Left forelimb (tissue), 1 donor: ENCODE data around the gene PRXL2B.
"Not testable (repeated sequence)": the region's sequence is repeated elsewhere in the genome, so short reads cannot be mapped to it uniquely, and the experiment has no call there.

Experiments used
- DNase-seq: peaks from one replicate; pipeline ENCODE4 v3.0.0-alpha.2; 2018; ENCODE audit warnings: low spot score

Gene PRXL2B

DNA sequence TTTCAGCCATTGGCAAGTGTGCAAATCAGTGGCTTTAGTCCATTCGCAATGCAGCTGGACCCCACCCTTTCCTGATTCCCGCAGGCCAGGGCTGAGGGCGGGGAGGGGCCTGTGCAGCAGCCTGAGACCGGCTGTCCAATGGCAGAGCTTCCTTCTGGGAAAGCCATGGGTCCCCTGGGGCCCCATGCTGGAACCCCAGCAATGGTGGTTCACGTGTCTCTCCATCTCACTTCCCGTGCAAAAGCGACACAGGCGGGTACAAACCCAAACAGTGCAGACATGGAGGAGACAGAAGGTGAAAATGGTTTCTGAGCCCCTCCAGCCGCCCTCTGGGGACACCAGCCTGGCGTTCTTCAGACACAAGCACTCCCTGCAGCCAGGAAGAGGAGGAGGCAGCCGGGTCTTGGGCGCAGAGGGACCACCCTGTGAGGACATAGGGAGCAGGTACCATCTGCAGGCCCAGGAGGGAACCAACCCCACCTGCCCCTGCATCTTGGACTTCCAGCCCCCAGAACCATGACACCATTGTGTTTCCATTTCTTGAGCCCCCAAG lies 36.2 kb upstream of the PRXL2B start:
- not testable (repeated sequence) for DNase-seq

GRCh38 chr1:2551544-2551943 lies 35.0 kb upstream of the PRXL2B start:
- not testable (repeated sequence) for DNase-seq

DNA sequence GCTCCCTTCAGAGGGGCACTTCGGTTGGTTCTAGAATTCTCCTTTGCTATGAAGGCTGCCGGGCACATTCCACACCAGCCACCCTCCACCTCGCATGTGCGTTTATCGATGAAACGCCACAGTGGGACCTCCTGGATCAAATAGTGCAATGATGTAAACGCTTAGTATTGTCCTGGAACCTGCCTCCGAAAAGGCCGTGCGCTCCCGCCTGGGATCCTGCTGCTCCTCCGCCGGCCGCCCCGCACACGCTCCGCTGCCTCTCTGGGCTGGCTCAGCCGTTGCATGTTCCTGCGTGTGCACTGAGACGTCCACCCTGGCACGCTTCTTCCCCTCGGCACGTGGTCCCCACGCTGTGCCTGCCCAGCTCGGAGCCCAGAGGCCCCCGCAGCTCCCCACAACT lies 34.4 kb upstream of the PRXL2B start:
- no peak for DNase-seq

- DNase-seq: not testable (repeated sequence)
Observed at GRCh38 chr1:2553076-2553475, 33.5 kb upstream of the PRXL2B start.

DNA sequence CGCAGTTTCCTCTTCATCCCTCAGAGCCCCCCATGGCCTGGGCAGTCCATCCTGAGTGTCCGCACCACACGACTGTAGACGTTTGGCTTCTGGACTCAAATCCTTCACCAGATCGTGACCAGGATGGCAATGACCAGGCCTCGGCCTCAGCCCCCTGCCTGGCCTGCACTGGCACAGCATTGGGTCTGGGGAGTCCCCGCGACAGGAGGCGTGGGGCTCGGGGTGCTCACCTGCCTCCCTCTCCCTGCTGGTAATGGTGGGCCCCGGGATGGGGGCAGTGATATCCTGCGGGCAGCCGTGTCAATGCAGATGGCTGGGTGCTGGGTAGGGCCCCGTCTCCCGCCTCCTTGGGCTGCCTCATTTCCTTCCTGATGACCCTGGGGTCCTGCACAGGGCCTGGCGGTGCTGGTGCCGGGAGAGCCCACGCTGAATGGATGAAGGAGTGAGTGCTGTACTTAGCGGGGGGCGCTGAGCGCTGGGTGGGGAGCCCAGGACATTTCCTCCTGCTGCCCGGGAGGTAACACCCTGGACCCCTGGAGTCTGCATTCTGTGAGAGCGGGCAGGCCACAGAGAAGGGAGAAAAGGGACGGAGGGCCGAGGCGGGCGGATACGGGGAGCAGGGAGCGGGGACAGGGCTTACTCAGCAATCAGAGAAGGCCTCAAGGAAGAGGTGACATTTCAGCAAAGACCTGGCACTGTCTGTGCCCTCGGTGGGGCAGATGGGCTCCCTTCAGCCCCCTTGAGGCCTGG lies 32.5 kb upstream of the PRXL2B start:
- DNase-seq: no peak

- DNase-seq: no peak
Observed at GRCh38 chr1:2554621-2555387, 31.8 kb upstream of the PRXL2B start.

DNA sequence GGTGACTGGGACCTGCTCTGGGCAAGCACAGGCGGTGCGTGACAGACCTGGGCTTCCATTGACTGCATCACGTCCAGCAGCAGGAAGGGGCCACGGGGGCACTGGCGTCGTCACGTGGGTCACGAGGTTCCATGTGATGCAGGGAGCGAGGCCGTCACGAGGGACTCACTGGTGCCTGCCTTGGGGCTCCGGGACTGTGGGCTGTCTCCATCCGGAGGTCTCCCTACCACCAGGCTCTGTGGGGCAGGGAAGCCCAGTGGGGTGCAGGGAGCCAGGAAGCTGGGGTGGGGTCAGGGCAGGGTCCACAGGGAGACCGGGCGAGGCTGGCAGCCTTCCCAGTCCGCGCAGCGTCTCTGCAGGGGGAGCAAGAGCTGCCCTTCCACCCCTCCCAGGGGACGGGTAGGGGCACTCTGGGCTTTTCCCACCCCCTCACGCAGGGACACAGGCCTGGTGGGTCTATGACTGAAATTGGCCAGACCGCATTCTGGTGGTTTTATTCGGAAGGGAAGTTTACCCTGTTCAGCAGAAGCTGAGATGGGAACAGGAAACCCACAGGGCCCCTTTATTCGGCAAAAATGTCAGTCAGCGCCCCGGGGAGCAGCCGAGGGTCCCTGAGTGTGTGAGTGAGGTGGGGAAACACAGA lies 30.8 kb upstream of the PRXL2B start:
- DNase-seq: no peak

- no peak for DNase-seq
Observed at GRCh38 chr1:2556277-2556677, 30.3 kb upstream of the PRXL2B start, which contains the start of gene TNFRSF14. TSS of gene TNFRSF14 (plus strand) at chr1:2556371. CDS start at chr1:2556665, 294 bp downstream.

GRCh38 chr1:2556678-2557481 lies 29.7 kb upstream of the PRXL2B start:
- no peak for DNase-seq

GRCh38 chr1:2557482-2558400 lies 28.8 kb upstream of the PRXL2B start:
- DNase-seq: no peak

DNA sequence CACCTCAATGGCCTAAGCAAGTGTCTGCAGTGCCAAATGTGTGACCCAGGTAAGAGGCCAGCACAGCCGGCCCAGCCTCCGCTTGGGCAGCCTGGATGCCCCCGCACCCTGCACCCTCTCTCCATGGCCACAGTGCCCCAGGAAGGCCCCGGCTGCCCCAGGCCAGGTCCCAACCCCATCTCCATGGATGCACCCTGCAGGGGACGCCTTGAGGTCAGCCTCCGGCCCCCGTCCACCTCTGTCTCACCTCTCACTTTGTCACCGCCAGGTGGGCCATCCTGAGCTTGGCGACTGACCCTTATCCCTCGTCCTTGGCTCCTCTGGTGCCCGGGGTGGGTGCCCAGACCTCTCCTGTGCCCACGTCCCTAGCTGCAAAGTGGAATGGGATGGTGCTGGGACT lies 28.2 kb upstream of the PRXL2B start:
- DNase-seq: no peak

DNA sequence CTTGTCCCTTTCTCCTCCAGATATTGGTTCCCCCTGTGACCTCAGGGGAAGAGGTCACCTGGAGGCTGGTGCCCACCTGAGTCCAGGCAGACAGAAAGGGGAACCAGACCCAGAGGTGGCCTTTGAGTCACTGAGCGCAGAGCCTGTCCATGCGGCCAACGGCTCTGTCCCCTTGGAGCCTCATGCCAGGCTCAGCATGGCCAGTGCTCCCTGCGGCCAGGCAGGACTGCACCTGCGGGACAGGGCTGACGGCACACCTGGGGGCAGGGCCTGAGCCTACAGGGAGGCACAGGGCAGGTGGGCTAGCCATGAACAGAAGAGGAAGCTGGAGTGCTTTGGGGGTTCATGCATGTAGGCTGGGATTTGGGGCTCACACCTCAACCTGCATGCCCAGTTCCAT lies 27.7 kb upstream of the PRXL2B start:
- DNase-seq: no peak

GRCh38 chr1:2559509-2560298 lies 26.9 kb upstream of the PRXL2B start:
- no peak for DNase-seq

- DNase-seq: no peak
Observed at GRCh38 chr1:2560299-2561073, 26.1 kb upstream of the PRXL2B start.

GRCh38 chr1:2561446-2561845 lies 25.1 kb upstream of the PRXL2B start:
- no peak for DNase-seq

GRCh38 chr1:2561898-2562895 lies 24.4 kb upstream of the PRXL2B start:
- DNase-seq: no peak

GRCh38 chr1:2563205-2563604 lies 23.4 kb upstream of the PRXL2B start:
- DNase-seq: no peak
